SKM-1 (cell line): ENCODE measurements around the gene HDAC4.

ENCODE experiments used
- DNase-seq: peaks from one replicate; lab custom pipeline; 2025; ENCODE audit not compliant: unreplicated experiment; lab: John Stamatoyannopoulos, UW

Gene HDAC4

DNA sequence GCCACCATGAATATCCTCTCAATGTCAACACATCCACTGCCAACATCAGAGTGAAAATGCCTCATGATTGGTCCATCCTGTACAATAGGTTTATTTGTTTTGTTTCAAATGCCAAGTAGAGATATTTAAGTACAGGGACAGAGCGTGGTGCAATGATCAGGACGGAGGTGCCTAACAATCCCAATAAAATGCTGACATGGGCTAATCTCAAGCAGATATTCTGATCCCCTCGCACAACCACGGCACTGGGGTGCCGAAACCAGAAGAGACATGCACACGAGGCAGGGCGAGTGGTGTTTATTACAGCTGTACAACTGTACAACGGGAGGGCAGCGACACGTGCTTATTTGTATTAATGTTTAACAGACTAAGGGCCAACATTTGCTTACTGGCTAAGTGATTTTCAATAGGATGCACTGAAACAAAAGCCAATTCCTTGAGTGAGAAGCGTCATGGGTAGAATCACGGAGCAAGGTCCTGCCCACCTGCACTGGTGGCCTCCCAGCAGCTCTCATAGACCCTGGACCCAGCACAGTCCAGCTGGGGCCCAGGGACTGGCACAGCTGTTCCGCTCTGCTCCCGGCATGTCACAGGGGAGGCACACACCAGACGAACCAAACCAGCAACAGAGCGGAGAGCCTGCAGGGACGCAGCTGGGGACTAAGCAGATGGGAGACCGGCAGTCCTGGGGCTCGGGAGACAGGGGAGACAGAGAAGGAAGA, 101.4 kb downstream of the HDAC4 start:
- DNase-seq: no peak

DNA sequence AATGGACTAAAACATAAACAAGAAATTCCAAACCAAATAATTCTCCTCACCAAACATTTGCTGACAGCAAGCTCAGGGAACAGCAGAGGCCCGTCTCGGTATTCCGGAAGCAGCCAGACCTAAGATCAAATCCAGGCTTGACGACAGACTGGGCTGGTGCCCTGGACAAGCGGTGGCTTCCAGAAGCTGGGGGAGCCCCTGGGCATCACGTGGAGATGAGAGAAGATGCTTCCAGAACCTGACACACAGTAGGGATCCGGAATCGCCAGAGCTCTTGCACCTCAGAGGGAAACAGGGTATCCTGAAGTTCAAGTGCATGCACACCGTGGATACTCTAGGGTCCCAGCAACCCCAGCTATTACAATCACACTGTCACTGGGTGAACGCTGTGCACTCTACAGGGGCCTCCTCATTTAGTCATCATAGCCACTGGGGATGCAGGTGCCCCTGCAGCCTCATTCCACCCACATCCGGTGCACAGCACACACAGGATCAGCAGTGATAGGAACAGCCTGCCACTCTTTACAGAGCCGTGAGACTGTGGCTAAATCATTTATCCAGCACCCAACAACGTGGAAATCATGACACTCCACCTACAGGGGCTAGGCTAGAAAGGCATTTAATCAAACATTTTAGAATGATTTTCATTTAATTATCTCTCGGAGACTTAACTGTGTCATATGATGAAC, 102.6 kb downstream of the HDAC4 start:
- no peak for DNase-seq

GRCh38 chr2:239297142-239298004, 103.4 kb downstream of the HDAC4 start:
- DNase-seq: no peak

DNA sequence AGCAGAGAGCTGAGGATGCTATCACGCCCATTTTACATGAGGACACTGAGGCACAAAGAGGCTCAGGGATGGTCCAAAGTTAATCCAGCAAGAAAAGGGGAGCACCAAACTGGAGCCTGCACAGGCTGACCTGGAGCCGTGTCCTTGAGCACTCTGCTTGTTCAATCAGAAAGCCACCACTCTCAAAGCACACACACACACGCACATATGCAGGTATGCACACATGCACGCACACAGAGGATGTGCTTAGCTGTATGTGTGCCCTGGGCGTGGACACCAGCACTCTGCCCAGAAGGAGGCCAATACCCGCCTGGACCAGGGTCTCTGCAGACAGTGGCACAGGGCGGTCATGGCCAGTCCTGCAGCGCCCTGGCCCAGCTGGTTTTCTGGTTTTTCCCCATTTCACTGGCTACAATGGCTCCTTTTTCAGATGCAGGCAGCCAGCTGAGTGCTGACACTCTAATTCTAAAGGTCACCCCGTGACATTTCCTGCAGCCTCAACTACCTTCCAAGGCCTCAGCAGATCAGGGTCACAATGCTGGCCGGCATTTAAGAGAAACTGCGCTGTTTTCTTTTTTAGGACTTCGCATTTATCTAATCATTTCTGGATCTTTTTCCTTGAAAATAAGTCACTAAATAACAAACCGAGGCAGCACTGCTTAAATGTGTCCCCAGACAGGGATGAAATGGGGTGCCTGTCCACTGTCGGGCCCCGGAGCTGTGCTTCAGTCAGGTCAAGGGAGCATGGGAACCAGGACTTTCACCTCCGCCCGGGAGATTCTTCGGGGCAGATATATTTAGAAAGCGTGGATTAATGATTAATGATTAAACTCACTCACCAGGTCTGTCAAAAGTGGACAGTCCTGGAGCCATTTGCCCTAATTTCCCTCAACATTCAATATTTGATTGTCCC, 104.5 kb downstream of the HDAC4 start:
- no peak for DNase-seq

GRCh38 chr2:239295377-239296019, 105.3 kb downstream of the HDAC4 start:
- DNase-seq: no peak

DNA sequence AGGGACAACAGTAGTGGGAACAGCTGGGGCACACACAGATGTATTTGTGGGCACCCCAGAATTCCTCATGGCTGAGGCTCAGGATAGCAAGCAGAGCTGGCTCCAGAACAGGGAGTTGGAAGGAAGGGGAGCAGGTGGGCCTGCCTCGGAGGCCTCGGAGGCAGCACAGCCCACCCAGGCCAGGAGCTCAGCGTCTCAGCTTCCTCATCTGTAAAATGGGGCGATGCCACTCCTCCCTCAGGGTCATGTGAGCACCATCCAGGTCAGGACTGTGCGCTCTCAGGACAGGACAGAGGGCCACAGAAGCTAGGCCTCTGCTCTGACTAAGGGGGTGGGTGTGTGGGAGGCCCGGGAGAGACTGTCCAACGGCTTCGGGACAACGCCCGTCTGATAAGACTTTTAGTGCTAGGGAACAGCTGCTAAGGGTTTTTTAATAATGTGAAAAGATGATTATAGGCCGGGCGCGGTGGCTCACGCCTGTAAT, 106.2 kb downstream of the HDAC4 start:
- DNase-seq: no peak

DNA sequence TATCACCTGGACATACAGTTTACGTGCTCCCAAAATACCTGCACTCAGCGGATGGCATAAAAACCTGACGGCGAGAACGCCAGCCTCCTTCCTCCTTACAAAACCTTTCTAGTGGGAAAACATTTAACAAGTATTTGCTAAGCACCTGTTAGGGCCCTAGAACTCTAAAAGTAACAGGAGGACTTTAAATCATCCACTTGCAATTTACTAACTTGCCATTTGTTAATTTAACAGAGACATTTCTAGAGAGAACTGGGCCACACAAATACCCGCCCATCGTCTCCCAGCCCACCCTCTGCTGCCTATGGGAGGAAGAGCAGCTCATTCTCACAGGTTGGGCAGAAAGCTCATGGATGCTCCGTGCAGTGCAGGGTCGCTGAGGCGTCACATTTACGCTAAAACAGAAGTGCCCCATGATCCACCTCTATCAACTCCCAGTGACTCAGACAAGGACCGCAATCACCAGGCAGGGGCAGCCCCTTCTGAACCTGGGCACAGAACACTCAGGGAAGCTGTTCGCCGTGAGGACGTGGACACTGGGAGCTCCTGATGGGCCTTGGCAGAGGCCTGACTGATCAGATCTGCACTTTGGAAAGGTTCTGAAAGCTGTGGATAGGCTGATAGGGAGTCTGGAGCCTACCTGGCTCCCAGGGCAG, 106.9 kb downstream of the HDAC4 start:
- DNase-seq: no peak

GRCh38 chr2:239292959-239293774, 107.7 kb downstream of the HDAC4 start:
- DNase-seq: no peak

- DNase-seq: no peak
Observed at GRCh38 chr2:239292531-239292930, 108.3 kb downstream of the HDAC4 start.

GRCh38 chr2:239291475-239292350, 109.1 kb downstream of the HDAC4 start:
- DNase-seq: no peak

- DNase-seq: no peak
Observed at GRCh38 chr2:239290618-239291474, 110.0 kb downstream of the HDAC4 start.

GRCh38 chr2:239289545-239289944, 111.3 kb downstream of the HDAC4 start:
- DNase-seq: no peak

DNA sequence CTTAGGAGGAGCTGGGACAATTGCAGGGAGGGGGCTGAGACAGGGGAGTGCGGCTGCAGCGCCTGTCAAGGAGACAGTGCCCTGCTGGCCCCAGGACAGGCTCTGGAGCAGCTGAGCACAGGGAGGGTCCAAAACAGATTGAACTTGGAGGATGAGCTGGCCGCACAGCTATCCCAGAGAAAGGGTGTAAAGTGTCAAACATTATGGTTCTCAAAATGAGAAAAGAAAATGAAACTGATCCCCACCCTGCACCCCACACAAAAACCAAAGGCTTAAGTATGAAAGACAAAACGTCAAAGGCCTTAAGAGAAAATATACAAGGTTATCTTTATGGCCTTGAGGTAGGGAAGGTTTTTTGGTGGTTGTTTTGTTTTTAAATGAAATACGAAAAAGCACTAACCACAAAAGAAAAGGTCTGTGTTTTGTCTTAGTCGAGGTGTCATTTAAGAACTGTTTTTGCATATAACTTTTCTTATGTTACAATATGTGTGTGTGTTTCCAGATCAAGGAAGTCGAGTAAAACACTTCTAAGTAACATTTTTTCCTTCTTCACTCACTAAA, 111.8 kb downstream of the HDAC4 start:
- DNase-seq: no peak

- no peak for DNase-seq
Observed at GRCh38 chr2:239288237-239288636, 112.6 kb downstream of the HDAC4 start.

DNA sequence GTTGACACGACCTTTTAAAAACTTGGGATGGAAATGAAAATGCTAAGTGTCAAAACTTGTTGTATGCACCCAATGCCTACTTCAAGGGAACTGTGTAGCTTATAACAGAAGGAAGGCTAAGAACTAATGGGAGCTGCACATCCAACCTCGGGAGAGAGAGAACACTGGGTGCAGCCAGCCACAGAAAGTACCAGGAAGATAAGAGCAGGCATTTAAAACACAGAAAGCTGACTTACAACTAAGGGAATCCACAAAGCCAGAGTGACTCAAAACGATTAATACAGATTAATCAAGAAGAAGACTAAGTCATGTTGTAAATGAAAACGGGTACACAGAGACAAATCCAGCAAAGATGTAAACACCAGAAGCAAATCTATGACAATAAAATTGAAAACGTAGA, 113.4 kb downstream of the HDAC4 start:
- DNase-seq: no peak

- no peak for DNase-seq
Observed at GRCh38 chr2:239286901-239287300, 113.9 kb downstream of the HDAC4 start.

DNA sequence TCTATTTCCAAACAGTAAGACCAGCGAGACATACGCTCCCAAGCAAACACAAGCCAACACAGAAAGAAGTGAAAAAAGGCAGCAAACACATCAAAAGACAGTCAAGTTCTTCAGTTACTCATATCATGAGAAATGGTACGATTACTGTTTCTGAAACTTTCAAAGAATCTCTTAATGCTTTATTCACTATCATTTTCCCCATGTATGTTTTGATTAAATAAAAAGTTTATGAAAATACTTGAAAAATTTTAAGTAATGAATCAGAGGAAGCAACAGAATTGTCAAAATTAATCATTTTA, 114.9 kb downstream of the HDAC4 start:
- DNase-seq: no peak
